Activated CD4-positive, CD25-positive, alpha-beta regulatory T cell treated with anti-CD3 and anti-CD28 coated beads, Interleukin-2, amount 50 U/mL, for 24 hours (primary cell): ENCODE data around the gene CACNG7.
"Not testable (repeated sequence)": the region's sequence is repeated elsewhere in the genome, so short reads cannot be mapped to it uniquely, and the experiment has no call there.

ENCODE experiments used
- ATAC-seq, 2 donors: fragments of 150-1000 bp; cut with Tn5 transposase; one replicate each; pipeline ENCODE4 v1.10.0; 2021; ENCODE audit warnings: mild to moderate bottlenecking in 1 of 2, moderate library complexity in 1 of 2

CACNG7 gene

GRCh38 chr19:53906211-53907192 lies 2.6 kb upstream of the CACNG7 start:
- peak; percentile 53 to 63 for ATAC-seq

DNA sequence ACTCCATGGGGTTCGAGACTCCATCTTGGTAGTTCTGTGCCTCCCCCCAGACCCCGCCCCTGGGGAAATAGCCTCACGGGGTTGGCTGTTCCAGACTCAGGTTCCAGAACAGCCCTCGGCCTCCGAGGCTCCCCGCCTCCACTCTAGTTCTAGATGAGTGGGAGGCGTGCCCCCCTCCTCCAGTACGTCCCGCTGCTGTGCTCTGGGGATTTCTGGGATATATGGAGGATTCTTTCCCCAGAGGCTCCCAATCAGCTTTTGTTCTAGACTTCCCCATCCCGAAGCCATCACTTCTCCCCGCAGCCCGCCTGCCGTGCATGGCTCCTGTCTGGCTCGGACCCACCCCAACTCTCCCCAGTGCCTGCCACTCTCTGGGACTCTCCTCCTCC lies 1.9 kb upstream of the CACNG7 start:
- ATAC-seq = no peak

GRCh38 chr19:53907690-53908089 lies 1.4 kb upstream of the CACNG7 start:
- no peak for ATAC-seq

DNA sequence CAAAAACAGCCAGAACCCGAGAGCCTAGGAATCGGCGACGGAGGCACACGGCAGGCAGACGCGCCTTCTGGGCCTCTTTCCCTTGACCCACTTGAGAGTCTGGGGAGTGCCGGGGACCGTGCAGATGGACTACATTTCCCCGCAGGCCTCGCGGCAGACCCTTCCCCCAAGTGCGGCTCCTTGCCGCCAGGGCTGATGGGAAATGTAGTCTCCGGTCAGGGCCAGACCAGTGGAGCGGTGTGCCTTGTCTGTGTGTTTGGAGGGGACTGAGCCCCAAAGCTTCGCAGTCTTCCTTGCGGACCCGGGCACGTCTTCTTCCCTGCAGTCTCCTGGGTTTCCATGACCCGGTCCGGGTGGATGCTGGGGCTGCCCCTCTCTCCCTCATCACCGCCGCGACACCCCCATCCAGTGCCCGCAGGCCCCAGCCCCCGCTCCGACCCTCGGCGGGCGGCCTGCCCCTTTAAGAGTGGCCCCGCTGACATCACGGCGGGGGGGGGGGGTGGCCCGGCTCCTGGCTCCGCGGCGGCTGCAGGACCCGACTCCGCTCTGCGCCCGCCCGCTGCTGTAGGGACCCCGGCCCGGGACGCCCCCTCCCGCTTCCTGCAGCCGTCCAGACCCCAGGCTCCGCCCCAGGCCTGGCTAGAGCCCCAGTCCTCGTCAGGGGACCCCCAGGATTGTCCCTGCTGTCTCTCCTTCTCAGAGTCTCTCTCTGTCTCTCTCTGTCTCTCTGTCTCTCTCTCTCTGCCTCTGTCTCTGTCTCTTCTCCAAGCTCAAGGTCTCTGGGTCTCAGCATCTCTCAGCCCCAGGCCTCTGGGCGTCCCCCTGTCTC lies 758 bp upstream of the CACNG7 start:
- peak; percentile 71 to 83 for ATAC-seq

GRCh38 chr19:53909471-53910169 lies 542 bp downstream of the CACNG7 start:
- ATAC-seq = no peak

- no peak for ATAC-seq
Measured at GRCh38 chr19:53910170-53910518, 1.1 kb downstream of the CACNG7 start.

DNA sequence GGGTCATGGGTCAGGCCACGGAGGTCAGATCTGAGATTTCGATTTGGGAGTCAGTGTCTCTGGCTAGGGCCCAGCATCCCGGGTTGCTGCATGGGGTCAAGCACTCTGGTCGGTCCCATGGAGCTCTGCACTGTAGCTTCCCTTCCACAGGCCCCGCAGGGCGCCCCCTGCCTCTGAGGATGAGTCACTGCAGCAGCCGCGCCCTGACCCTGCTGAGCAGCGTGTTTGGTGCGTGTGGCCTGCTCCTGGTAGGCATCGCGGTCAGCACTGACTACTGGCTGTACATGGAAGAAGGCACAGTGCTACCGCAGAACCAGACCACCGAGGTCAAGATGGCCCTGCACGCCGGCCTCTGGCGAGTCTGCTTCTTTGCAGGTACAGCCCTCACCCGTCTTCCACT lies 3.6 kb downstream of the CACNG7 start:
- ATAC-seq = no peak

DNA sequence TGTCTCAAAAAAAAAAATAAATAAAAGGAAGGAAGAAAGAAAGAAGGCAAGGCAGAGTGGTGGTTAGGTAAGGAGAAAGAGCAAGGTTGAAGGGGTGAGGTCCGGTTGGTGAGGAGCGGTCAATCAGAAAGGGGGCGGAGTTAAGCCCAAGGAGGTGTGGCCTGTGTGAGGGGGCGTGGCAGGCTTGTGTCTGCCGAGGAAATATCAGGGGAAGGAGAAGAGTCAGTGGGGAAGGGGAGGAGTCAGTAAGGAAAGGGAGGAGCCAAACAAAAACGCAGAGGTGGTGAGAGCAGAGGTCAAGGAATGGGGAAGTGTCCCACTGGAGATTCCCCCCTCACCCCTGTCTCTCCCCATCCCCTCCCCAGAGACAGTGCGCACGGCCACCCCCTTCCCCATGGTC lies 5.9 kb downstream of the CACNG7 start:
- ATAC-seq = no peak

GRCh38 chr19:53916004-53916403 lies 6.9 kb downstream of the CACNG7 start:
- ATAC-seq = no peak

DNA sequence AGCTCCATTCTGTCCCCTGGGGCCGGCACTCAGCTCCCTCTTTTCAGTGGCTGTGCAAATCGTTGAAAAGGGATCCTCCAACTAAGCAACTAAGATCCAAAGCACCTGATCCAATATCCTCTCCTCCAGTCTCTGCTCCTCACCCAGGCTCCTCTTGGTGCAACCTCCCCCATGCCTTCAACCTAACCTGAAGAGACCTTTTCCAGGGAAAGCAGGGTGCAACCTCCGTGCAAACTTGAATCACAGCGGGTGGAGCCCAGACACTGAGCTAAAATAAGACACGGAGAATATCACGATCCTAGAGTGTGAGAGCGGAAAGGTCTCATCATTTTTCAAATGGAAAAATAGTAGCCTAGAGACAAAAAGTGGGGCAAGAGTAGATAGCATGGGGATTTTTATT lies 8.3 kb downstream of the CACNG7 start:
- ATAC-seq = no peak

DNA sequence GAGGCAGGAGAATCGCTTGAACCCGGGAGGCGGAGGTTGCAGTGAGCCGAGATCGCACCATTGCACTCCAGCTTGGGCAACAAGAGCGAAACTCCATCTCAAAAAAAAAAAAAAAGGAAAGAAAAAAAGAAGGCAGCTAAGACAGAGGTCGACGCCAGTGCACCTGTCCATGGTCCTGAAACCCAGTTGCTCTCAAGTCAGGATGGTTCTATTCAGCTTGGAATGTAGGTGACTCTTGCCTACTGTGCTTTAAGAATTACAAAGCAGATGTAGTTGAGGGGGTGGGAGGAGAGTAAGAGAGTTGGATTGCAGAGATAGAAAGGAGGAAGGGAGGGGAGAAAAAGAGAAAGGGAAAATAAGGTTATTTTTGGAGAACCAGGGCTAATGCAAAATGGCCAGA lies 18.7 kb downstream of the CACNG7 start:
- ATAC-seq = no peak

DNA sequence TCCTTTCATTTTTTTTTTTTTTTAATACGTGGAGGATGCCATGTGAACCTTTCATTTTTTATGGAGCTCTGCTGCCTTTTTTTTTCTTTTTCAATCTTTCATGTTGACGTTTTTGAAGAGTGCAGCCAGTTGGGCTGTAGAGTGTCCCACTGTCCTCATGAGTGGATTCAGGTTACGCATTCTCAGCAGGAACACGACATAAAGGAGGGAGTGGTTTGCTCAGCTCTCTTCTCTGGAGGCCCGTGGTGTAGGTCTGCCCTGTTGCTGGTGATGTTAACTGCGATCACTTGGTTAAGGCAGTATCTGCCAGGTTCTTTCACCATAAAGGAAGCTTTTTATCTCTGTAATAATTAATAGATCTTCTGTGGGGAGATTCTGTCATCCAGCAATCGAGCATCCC lies 27.0 kb downstream of the CACNG7 start:
- ATAC-seq = no peak

- no peak for ATAC-seq
Measured at GRCh38 chr19:53942001-53942786, 33.1 kb downstream of the CACNG7 start.

GRCh38 chr19:53944416-53944815 lies 35.3 kb downstream of the CACNG7 start:
- ATAC-seq = no peak

DNA sequence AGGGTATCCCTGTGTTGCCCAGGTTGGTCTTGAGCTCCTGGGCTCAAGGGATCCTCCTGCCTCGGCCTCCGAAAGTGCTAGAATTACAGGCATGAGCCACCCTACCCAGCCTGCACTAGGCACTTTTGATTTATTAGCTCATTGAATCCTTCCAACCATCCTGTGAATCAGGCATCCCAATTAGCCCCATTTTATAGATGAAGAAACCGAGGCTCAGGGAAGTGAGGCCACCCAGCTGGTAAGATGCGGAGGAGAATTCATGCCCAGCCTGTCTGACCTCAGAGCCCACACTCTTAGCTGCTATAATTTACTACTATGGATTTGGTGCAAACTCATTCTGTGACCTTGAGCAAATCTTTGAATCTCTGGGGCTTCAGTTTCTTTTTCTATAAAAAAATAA lies 35.9 kb downstream of the CACNG7 start:
- no peak for ATAC-seq

DNA sequence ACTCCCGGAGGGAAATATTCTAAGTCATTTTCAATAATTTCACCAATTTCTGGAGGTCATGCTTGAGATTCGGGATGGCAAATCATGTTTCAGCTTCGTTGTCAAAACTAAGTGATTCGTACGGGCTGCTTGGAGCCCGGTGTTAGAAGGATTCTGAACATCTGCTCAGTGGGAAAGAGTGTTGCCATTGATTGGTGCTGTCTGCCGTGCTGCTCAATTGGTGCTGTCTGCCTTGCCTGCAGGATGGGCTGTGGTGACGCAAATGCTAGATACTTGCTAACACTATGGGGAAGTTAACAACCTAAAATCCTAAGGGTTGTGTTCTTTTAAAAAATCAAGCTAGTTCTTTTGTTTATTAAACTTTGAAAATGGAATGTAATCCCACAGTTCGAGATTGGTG lies 36.4 kb downstream of the CACNG7 start:
- ATAC-seq = no peak

GRCh38 chr19:53945998-53946397 lies 36.9 kb downstream of the CACNG7 start:
- no peak for ATAC-seq

DNA sequence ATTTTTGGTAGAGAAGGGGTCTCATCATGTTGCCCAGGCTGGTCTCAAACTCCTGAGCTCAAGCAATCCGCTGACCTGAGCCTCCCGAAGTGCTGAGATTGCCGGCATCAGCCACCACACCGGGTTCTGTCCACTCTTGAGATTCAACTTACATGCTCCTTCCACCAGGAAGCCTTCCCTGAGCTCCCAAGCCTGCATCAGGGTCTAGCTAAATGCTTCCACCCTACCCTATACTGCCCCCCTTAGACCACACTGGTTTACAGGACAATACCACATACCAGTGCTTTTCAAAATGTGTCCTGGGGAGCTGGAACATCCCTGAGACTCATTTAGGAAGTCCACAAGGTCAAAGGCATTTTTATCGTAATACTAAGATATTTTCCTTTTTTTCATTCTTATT lies 38.5 kb downstream of the CACNG7 start:
- ATAC-seq = no peak

GRCh38 chr19:53948611-53949010 lies 39.5 kb downstream of the CACNG7 start:
- not testable (repeated sequence) for ATAC-seq

DNA sequence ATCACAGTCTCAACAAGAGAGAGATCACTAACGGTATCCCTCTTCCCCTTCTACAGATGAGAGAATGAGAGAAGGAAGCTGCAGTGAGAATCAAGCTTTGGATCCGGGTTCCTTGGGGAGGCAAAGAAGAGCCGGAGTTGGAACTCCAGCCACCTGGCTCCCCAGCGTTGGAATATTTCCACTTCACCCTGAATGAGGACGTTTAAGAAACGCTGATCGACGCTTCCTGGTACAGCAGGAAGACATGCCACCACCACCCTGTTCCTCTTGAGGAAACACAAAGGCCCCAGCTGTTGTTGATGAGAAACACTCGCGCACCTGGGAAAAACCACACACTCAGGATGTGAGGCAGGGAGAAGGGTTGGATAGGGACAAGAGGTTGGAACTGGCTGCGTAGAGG lies 42.4 kb downstream of the CACNG7 start:
- no peak for ATAC-seq

GRCh38 chr19:53951947-53952346 lies 42.9 kb downstream of the CACNG7 start:
- ATAC-seq = no peak

- no peak for ATAC-seq
Measured at GRCh38 chr19:53953383-53953782, 44.3 kb downstream of the CACNG7 start.
